NCI-H1694 (cell line): ENCODE data around the gene PPIF.

Source experiments
- DNase-seq: peaks from one replicate; lab custom pipeline; 2025; lab: John Stamatoyannopoulos, UW

Gene PPIF

DNA sequence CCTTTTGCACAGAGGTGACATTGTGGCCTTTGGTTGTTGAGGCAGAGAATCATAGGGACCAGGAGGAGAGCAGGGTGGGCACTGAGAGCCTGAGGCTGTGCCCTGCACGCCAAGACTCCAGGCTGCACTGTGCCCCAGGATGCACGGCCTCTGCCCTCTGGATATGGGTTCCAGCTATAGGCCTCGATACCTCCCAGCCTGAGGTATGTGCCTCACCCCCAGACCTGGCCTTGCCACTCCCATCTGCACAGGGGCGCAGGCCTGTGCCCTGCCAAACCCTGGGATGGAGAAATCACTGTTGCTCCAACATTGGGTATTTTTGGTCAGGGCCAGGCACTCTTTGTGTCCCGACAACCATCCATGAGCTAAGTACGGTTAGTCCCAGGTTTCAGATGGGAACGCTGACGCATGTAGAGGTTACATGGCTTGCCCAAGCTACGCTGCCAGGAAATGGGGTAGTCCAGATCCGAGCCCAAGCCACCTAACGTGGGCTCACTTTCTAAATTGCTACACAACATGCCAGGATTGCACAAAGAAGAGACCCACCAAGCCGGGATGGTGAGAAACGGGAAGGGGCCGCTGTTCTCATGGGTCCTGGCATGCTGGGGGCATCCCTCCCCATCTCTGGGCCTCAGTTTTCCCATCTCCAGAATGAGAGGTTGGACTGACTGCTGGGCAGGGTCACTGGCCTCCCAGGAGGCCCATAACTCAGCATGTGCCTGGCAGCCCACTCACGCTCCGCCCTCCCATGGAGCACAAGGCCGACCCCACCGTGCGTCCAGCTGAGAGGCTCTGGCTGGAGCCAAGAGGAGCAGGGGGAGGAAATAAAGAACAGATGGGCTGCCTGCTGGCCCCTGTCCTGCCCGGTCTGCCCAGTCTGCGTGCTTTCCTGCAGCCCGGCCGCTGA lies 54.0 kb downstream of the PPIF start:
- no peak for DNase-seq

DNA sequence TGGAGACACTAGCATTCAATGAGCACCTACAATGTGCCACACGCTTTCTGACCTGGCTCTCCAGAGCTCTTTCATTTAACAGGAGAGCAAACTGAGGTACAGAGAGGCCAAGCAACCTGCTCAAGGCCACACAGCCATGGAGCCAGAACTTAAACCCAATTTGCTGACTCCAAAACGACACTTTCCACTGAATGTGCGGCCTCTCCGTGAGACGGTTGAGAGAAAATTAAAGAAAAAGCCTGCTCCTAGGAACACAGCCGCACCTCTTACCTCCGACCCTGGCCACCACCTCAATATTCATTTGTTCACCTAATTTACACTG lies 55.3 kb downstream of the PPIF start:
- DNase-seq = no peak

DNA sequence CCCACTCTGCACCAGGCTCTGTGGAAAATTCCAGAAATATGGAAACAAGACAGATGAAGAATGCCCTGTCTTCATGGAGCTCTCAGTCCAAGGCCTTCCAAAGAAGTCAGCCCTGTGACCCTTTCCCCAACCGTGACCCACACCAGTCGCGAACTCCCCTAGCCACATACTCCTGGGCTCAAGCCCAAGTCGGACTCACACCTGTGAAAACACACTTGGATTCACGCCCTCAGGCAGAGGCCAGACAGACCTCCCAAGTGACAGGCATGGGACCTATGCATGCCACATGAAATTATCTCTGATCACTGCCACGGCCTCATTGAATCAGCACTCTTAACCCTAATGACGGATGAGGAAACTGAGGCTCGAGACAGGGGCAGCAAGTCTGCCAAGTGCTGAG lies 55.7 kb downstream of the PPIF start:
- no peak for DNase-seq

DNA sequence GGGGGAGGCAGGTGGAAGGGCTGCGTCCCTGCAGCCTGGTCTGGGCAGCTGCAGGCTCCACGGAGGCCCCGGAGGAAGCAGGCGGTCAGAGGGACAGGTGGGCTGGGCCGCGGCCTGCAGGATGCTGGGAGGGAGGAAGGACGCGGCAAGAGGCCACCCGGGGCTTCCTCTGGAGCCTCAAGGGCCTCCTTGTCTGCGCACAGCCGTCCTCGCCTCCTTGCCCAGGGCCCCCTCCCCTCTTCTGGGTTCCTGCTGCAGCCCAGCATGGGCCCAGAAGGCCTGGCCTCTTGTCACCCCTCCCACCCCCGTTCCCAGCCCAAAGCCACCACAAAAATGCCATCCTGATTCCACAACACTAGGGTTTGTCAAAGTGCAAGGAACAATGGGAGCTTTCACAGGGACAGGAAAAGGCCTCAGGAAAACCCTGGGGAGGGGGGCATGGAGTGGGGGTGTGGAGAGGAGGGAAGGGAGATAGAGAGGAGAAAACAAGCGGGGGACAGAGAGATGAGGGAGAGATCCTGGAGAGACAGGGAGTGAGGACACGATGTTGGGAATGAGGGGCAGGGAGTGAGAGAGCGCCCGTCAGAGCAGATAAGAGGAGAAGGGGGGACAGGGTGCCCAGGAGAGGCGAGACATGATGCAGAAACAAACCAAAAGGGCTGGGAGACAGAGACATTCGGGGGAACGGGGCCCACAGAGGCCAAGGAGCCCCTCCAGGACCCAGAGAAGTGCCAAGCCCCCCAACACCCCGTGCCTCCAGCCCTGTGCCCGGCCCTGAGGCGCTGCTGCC lies 56.4 kb downstream of the PPIF start:
- no peak for DNase-seq

GRCh38 chr10:79404231-79404609 lies 57.0 kb downstream of the PPIF start:
- no peak for DNase-seq

GRCh38 chr10:79404690-79405131 lies 57.4 kb downstream of the PPIF start:
- no peak for DNase-seq
